Nephron (organoid): ENCODE data around the gene OBI1.

ENCODE experiments used
- H3K27ac Mint-ChIP-seq, 3 experiments: 2 replicates each; pipeline ENCODE4 v1.8.0; 2020; ENCODE audit warnings: mixed read lengths in 3 of 3, mild to moderate bottlenecking in 2 of 3, moderate library complexity in 1 of 3
- H3K27me3 Mint-ChIP-seq: 2 replicates; pipeline ENCODE4 v1.8.0; 2021; ENCODE audit warnings: low read depth, mild to moderate bottlenecking, moderate library complexity, mixed read lengths
- H3K36me3 Mint-ChIP-seq: 2 replicates; pipeline ENCODE4 v1.8.0; 2020; ENCODE audit warnings: low read depth, mixed read lengths
- H3K4me1 Mint-ChIP-seq: 2 replicates; pipeline ENCODE4 v1.8.0; 2020; ENCODE audit warnings: mixed read lengths
- H3K4me3 Mint-ChIP-seq, 3 experiments: 2 replicates each; pipeline ENCODE4 v1.8.0; 2020; ENCODE audit warnings: mild to moderate bottlenecking in 3 of 3, mixed read lengths in 3 of 3, moderate library complexity in 2 of 3
- H3K9me3 Mint-ChIP-seq: 2 replicates; pipeline ENCODE4 v1.8.0; 2020; ENCODE audit warnings: mixed read lengths
- TF ChIP-seq, protein P1 (sequence below), 3 experiments: fragments of 200-600 bp; sonication (generic); IDR thresholded peaks; one replicate each; pipeline ENCODE4 v1.5.0; 2021; ENCODE audit warnings: antibody characterized with exemption in 3 of 3; ENCODE audit not compliant: unreplicated experiment in 3 of 3

The OBI1 gene

DNA sequence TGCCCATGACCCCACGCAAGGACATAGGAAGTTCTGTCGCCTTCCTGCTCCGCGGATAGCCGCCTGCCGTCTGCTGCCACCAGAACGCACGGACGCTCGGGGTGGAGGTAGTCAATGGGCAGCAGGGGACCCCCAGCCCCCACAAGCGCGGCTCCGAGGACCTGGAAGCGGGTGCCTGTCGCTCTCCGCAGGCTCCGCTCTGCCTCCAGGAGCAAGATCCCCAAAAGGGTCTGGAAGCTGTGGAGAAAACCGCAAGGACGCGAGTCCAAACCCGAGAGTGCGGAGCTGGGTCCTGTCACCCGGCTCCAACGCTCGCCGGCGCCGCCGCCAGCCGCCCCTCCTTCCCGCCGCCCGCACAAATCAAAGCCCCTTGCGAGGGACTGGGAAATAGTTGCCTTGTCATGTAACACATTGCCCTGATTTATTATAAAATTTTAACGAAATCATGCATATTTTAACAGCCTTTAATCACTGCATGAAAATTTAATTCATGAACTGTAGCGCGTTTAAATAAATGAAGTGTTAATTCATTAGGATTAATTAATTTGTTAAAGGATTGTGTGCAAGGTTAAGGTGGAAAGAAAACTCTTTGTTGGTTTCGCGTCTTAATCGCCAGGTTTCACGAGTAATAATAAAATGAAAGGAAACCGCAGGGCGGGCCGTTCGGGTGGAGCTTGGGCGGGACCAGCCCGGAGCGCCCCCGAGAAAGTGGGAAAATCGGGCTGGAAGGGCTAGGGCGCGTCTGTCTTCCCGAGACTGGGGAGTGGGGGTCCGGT is 50.1 kb downstream of the OBI1 start:
- H3K36me3 Mint-ChIP-seq: peaks cover 5% of the 10 kb centered on the region

DNA sequence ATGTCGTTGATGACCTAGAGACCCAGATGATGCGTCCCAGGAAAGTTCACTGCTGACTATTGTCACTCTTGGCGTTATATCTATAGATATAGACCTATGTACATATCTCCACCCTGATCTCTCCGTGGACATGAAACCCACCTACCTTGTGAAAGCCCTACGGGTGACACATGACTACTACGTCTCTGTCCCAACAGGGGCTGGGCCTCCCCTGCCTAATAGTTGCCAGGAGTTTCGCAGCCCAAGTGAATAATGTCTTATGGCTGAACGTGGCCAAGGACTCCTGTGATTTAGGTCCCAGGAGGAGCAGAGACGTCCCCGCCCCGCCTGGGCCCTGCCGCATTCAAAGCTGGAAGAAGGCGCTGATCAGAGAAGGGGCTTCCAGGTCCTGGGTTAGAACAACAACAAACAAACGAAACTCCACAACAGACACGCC is 50.7 kb downstream of the OBI1 start:
- H3K9me3 Mint-ChIP-seq: no peaks in the 10 kb centered on the region
- H3K4me1 Mint-ChIP-seq: peaks cover 31% of the 10 kb centered on the region
- peaks cover 2% of the 10 kb centered on the region for H3K36me3 Mint-ChIP-seq

More for the DNA sequence above, 50.1 kb downstream of the OBI1 start:
- Mint-ChIP-seq H3K4me1 (peaks cover 26% of the 10 kb centered on the region), H3K4me3 (peak overlapping the region; percentile 72 to 78 (median 75)), H3K9me3 (no peaks in the 10 kb centered on the region), H3K27me3 (peaks cover 99% of the 10 kb centered on the region), H3K27ac (no peak overlapping the region)
- TF ChIP-seq, protein P1, sequence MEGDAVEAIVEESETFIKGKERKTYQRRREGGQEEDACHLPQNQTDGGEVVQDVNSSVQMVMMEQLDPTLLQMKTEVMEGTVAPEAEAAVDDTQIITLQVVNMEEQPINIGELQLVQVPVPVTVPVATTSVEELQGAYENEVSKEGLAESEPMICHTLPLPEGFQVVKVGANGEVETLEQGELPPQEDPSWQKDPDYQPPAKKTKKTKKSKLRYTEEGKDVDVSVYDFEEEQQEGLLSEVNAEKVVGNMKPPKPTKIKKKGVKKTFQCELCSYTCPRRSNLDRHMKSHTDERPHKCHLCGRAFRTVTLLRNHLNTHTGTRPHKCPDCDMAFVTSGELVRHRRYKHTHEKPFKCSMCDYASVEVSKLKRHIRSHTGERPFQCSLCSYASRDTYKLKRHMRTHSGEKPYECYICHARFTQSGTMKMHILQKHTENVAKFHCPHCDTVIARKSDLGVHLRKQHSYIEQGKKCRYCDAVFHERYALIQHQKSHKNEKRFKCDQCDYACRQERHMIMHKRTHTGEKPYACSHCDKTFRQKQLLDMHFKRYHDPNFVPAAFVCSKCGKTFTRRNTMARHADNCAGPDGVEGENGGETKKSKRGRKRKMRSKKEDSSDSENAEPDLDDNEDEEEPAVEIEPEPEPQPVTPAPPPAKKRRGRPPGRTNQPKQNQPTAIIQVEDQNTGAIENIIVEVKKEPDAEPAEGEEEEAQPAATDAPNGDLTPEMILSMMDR (IDR thresholded peaks at IDR 0.05; ENCODE audit: unreplicated experiment in 3 of 3): no peak

DNA sequence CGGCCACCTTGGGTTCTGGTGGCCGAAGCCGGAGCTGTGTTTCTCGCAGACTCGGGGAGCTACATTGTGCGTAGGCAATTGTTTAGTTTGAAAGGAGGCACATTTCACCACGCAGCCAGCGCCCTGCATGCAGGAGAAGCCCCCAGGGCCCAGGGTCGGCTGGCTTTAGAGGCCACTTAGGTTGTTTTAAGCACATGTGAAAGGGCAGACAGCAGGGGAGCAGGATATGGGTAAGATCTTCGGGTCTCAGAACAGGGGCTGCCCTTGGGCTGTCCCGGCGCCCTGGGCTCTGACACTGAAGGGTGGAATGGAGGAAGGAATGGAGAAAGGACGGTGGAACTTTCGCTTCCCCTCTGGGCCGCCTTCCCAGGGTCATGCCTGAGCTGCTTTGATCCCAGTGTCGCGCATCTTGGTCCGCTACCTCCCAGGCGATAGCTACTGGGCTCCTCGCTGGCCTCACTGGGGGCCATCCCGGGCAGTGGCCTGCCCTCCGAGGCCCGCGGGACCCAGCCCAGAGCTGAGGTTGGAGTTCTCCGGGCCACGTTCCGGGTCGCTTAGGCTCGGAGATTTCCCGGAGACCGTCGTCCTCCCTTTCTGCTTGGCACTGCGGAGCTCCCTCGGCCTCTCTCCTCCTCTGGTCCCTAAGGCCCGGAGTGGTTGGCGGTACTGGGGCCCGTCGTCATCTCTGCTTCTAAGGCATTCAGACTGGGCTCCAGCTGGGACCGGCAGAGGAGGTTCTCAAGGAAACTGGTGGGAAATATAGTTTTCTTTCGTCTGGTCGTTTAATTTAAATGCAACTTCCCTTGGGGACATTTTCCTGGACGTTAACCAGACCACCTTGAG is 51.3 kb downstream of the OBI1 start:
- Mint-ChIP-seq H3K27me3 (peaks cover 100% of the 10 kb centered on the region), H3K9me3 (no peaks in the 10 kb centered on the region), H3K27ac (no peak overlapping the region), H3K4me1 (peaks cover 33% of the 10 kb centered on the region), H3K4me3 (peak overlapping the region; percentile 62 to 78 (median 72)), H3K36me3 (no peaks in the 10 kb centered on the region)
- TF ChIP-seq, protein P1 (IDR thresholded peaks at IDR 0.05; ENCODE audit: unreplicated experiment in 3 of 3): no peak

More for the DNA sequence above, 50.7 kb downstream of the OBI1 start:
- Mint-ChIP-seq H3K27me3 (peaks cover 100% of the 10 kb centered on the region), H3K27ac (no peak overlapping the region), H3K4me3 (peak overlapping the region; percentile 62 to 78 (median 72))
- TF ChIP-seq, protein P1 (IDR thresholded peaks at IDR 0.05; ENCODE audit: unreplicated experiment in 3 of 3): no peak

GRCh38 chr13:78606471-78607408 is 52.2 kb downstream of the OBI1 start:
- Mint-ChIP-seq H3K4me1 (peaks cover 38% of the 10 kb centered on the region), H3K27me3 (peaks cover 98% of the 10 kb centered on the region), H3K4me3 (peak overlapping the region in 2 of 3 experiments; percentile 44 to 45), H3K9me3 (no peaks in the 10 kb centered on the region), H3K36me3 (no peaks in the 10 kb centered on the region), H3K27ac (no peak overlapping the region)
- TF ChIP-seq, protein P1 (IDR thresholded peaks at IDR 0.05; ENCODE audit: unreplicated experiment in 3 of 3): no peak

- TF ChIP-seq, protein P1 (IDR thresholded peaks at IDR 0.05; ENCODE audit: unreplicated experiment in 3 of 3): no peak
- Mint-ChIP-seq H3K4me3 (peak overlapping the region in 2 of 3 experiments; percentile 7 to 82), H3K4me1 (peaks cover 31% of the 10 kb centered on the region), H3K36me3 (no peaks in the 10 kb centered on the region), H3K9me3 (no peaks in the 10 kb centered on the region), H3K27ac (no peak overlapping the region), H3K27me3 (peaks cover 98% of the 10 kb centered on the region)
Observed at GRCh38 chr13:78604782-78605611, 54.0 kb downstream of the OBI1 start.
